Hepatocyte (in vitro differentiated cells): Measurements from ENCODE around the gene ESRRG.

Experiments used
- EZH2 ChIP-seq: fragments of 200-600 bp; sonication (generic); IDR thresholded peaks from 2 replicates; pipeline ENCODE4 v1.6.1; 2016; ENCODE audit warnings: antibody characterized with exemption, mild to moderate bottlenecking, borderline replicate concordance
- EZH2phosphoT487 ChIP-seq: fragments of 200-600 bp; sonication (generic); IDR thresholded peaks from one replicate; pipeline ENCODE4 v1.6.1; 2018; ENCODE audit warnings: antibody characterized with exemption, mild to moderate bottlenecking, low read depth, moderate library complexity; ENCODE audit not compliant: unreplicated experiment, severe bottlenecking
- TF ChIP-seq, protein P1 (sequence below): fragments of 200-600 bp; sonication (generic); IDR thresholded peaks from 2 replicates; pipeline ENCODE4 v1.5.1; 2016; ENCODE audit warnings: antibody characterized with exemption, mild to moderate bottlenecking; ENCODE audit not compliant: poor library complexity

DNA sequence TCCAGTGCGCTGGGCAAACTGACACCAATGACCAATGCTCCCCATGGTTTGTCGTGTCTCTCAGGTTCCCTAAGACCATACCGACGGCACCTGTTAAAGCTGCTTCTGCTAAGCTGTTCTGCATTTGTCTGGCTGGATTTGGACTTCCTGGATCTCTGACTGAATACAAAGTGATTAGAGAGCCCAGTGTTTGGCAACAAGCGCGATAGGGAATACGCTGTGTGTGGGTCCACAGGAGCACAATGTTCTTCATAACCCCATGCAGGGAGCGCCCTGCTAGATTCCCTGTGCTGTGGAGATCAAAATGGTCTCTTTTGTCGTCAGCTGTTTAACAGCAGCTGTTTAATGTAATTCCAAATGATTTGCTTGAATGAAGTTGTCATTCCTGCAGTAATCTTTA, 26.0 kb upstream of the ESRRG start:
- TF ChIP-seq, protein P1, sequence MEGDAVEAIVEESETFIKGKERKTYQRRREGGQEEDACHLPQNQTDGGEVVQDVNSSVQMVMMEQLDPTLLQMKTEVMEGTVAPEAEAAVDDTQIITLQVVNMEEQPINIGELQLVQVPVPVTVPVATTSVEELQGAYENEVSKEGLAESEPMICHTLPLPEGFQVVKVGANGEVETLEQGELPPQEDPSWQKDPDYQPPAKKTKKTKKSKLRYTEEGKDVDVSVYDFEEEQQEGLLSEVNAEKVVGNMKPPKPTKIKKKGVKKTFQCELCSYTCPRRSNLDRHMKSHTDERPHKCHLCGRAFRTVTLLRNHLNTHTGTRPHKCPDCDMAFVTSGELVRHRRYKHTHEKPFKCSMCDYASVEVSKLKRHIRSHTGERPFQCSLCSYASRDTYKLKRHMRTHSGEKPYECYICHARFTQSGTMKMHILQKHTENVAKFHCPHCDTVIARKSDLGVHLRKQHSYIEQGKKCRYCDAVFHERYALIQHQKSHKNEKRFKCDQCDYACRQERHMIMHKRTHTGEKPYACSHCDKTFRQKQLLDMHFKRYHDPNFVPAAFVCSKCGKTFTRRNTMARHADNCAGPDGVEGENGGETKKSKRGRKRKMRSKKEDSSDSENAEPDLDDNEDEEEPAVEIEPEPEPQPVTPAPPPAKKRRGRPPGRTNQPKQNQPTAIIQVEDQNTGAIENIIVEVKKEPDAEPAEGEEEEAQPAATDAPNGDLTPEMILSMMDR: no peak
- TF ChIP-seq EZH2 (no peak), EZH2phosphoT487 (no peak)
